HepG2 (cell line): ENCODE results near the gene AHCY. TPM values are rescaled to one million over a fixed set of nuclear protein-coding genes. Genes with fewer than 3 reads are reported as not detected.

Experiments
- ATAC-seq: fragments of 200-7000 bp; cut with Tn5 transposase; 3 replicates; pipeline ENCODE4 v1.9.1; 2020; ENCODE audit warnings: mild to moderate bottlenecking, moderate library complexity
- BruUV-seq: library from RNA; stranded (reverse); fragments of 400-500 nt; replicated peaks from 2 replicates; lab custom pipeline; 2021; lab: Mats Ljungman, UMichigan
- CTCF ChIA-PET: fragments of 300-600 bp; formaldehyde crosslinking; extraction: SDS; loops from one replicate; lab custom pipeline; 2021; ENCODE audit warnings: low total read pairs, inconsistent platforms, low intra/inter-chr PET ratio; lab: Yijun Ruan, JAX
- POLR2A ChIA-PET: fragments of 350-600 bp; sonication (Branson Sonifier 250); formaldehyde crosslinking; loops from one replicate; lab custom pipeline; 2020; ENCODE audit warnings: antibody characterized with exemption, inconsistent platforms; lab: Yijun Ruan, JAX
- DNase-seq: peaks from one replicate; pipeline ENCODE4 v3.0.0-alpha.2; 2015; ENCODE audit warnings: low spot score
- FAIRE-seq: peaks from 3 replicates; lab custom pipeline; 2011; peaks lifted over from hg19 to GRCh38; lab: Jason Lieb, UNC
- H2AFZ ChIP-seq: one replicate; pipeline ENCODE4 v1.6.1; 2011; ENCODE audit warnings: low read length, inconsistent platforms
- H3K27ac ChIP-seq: fragments of 300-600 bp; 3 replicates; pipeline ENCODE4 v1.8.0; 2011; ENCODE audit warnings: mixed run types, mild to moderate bottlenecking, mixed read lengths, low read length, inconsistent platforms; ENCODE audit not compliant: insufficient read depth; ENCODE audit errors: extremely low read length
- H3K27me3 ChIP-seq, 2 experiments: fragments of 200-600 bp in 1 of 2; 2 replicates in 1 of 2; 3 replicates in 1 of 2; pipeline versions ENCODE4 v1.6.0 to v1.8.0; 2011; ENCODE audit warnings: low read length in 2 of 2, mild to moderate bottlenecking in 2 of 2, moderate library complexity in 2 of 2, inconsistent platforms in 1 of 2; ENCODE audit not compliant: insufficient read depth in 2 of 2, control insufficient read depth in 1 of 2
- H3K36me3 ChIP-seq, 2 experiments: fragments of 200-600 bp in 1 of 2; replicated peaks in 1 of 2; 2 replicates in 1 of 2; 3 replicates in 1 of 2; pipeline versions ENCODE4 v1.5.1 to v1.8.0; 2011; ENCODE audit warnings: low read length in 2 of 2, inconsistent platforms in 1 of 2; ENCODE audit not compliant: insufficient read depth in 2 of 2, control insufficient read depth in 1 of 2
- H3K4me1 ChIP-seq: 2 replicates; pipeline ENCODE4 v1.5.1; 2012; ENCODE audit warnings: low read length, inconsistent platforms; ENCODE audit not compliant: insufficient read depth
- H3K4me2 ChIP-seq: 2 replicates; pipeline ENCODE4 v1.6.0; 2011; ENCODE audit warnings: low read depth, low read length, inconsistent platforms
- H3K4me3 ChIP-seq, 3 experiments: fragments of 200-600 bp in 1 of 3; sonication (generic), shearing (Covaris generic) in 1 of 3; replicated peaks in 1 of 3; 2 replicates each; pipeline ENCODE4 v1.5.1; 2011 to 2016; ENCODE audit warnings: low read length in 3 of 3, inconsistent platforms in 2 of 3, low read depth in 2 of 3, mild to moderate bottlenecking in 2 of 3, control low read depth in 1 of 3, mixed read lengths in 1 of 3; ENCODE audit not compliant: insufficient read depth in 1 of 3
- H3K79me2 ChIP-seq: one replicate; pipeline ENCODE4 v1.6.1; 2011; ENCODE audit warnings: low read length, inconsistent platforms; ENCODE audit not compliant: insufficient read depth
- H3K9ac ChIP-seq: 2 replicates; pipeline ENCODE4 v1.6.0; 2011; ENCODE audit warnings: mild to moderate bottlenecking, low read depth, low read length, inconsistent platforms; ENCODE audit not compliant: insufficient read depth
- H3K9me3 ChIP-seq: 2 replicates; pipeline ENCODE4 v1.5.1; 2012; ENCODE audit warnings: mild to moderate bottlenecking, low read length
- H4K20me1 ChIP-seq: 2 replicates; pipeline ENCODE4 v1.6.0; 2011; ENCODE audit warnings: inconsistent platforms, mild to moderate bottlenecking, low read length, moderate library complexity; ENCODE audit not compliant: insufficient read depth
- ESRRA ChIP-seq: sonication (generic); formaldehyde crosslinking; IDR thresholded peaks from 2 replicates; pipeline ENCODE4 v1.5.1; 2020; ENCODE audit warnings: mild to moderate bottlenecking, low read depth, missing genetic modification reagents
- HNRNPLL ChIP-seq: fragments of 200-400 bp; formaldehyde crosslinking; IDR thresholded peaks from 2 replicates; pipeline ENCODE4 v1.6.1; 2017; ENCODE audit warnings: mild to moderate bottlenecking, low read depth, low read length; ENCODE audit not compliant: poor library complexity, severe bottlenecking
- JUNB ChIP-seq: sonication (generic); formaldehyde crosslinking; IDR thresholded peaks from 2 replicates; pipeline ENCODE4 v1.8.0; 2022; ENCODE audit warnings: missing genetic modification reagents, mild to moderate bottlenecking, borderline replicate concordance
- MED1 ChIP-seq: sonication (generic); formaldehyde crosslinking; IDR thresholded peaks from 2 replicates; pipeline ENCODE4 v1.4.0; 2020; ENCODE audit warnings: missing genetic modification reagents
- RBFOX2 ChIP-seq: fragments of 200-400 bp; formaldehyde crosslinking; IDR thresholded peaks from 2 replicates; pipeline ENCODE4 v1.6.1; 2017; ENCODE audit warnings: low read depth, mild to moderate bottlenecking, low read length
- TGIF2 ChIP-seq: IDR thresholded peaks from 2 replicates; pipeline ENCODE4 v1.6.1; 2016; ENCODE audit warnings: control low read depth, missing compliant biosample characterization
- ZNF235 ChIP-seq: sonication (generic); formaldehyde crosslinking; IDR thresholded peaks from 2 replicates; pipeline ENCODE4 v1.8.1; 2023; ENCODE audit warnings: mild to moderate bottlenecking, missing genetic modification reagents, borderline replicate concordance
- ZNF792 ChIP-seq: IDR thresholded peaks from 2 replicates; pipeline ENCODE4 v1.6.1; 2016
- ZZZ3 ChIP-seq: sonication (generic); formaldehyde crosslinking; IDR thresholded peaks from 2 replicates; pipeline ENCODE4 v1.4.0; 2020; ENCODE audit warnings: missing genetic modification reagents, mild to moderate bottlenecking, borderline replicate concordance
- WGBS: methylation state at CpG from one replicate; pipeline ENCODE4 v1.1.6; 2017; ENCODE audit warnings: low lambda C conversion rate; 5-methylcytosine and 5-hydroxymethylcytosine counted together
- in situ Hi-C: cut with HindIII; loops from 2 replicates; pipeline ENCODE4 v1.10.0; 2017; ENCODE audit warnings: low pct_unique_long_range_greater_than_20kb; ENCODE audit not compliant: extremely low pct_ligation_motif_present
- intact Hi-C: fragments of 100-400 bp; cut with micrococcal nuclease; formaldehyde crosslinking; loops from one replicate; pipeline ENCODE4 v1.10.0; 2022; ENCODE audit not compliant: unreplicated experiment
- polyA plus RNA-seq, 8 experiments: library from polyadenylated mRNA; depleted of rRNA in 3 of 8; stranded (reverse) in 7 of 8; unstranded in 1 of 8; fragments of >200 nt; fragmentation: Illumina TruSeq in 4 of 8; extraction: Trizol in 4 of 8; gene quantifications; 2 replicates each; pipeline versions ENCODE4 v1.2.1 to v1.2.3, GENCODE V29; 2011 to 2016; ENCODE audit warnings: low read depth in 4 of 8, missing spikeins in 1 of 8, mixed read lengths in 1 of 8; ENCODE audit not compliant: insufficient read depth in 1 of 8
- total RNA-seq, 5 experiments: library from RNA; depleted of rRNA; stranded (reverse); fragments of >200 nt; fragmentation: Illumina TruSeq; extraction: Trizol; gene quantifications; 2 replicates each; pipeline ENCODE4 v1.2.3, GENCODE V29; 2016; ENCODE audit warnings: low read depth in 1 of 5
- TF ChIP-seq, protein P1 (sequence below): sonication (generic); formaldehyde crosslinking; IDR thresholded peaks from 2 replicates; pipeline ENCODE4 v1.5.1; 2020; ENCODE audit warnings: mild to moderate bottlenecking, missing genetic modification reagents, moderate library complexity
- TF ChIP-seq, protein P2 (sequence below): sonication (generic); formaldehyde crosslinking; IDR thresholded peaks from 2 replicates; pipeline ENCODE4 v1.4.0; 2020; ENCODE audit warnings: mild to moderate bottlenecking, missing genetic modification reagents, borderline replicate concordance
- TF ChIP-seq, protein P3 (sequence below): sonication (generic); formaldehyde crosslinking; IDR thresholded peaks from 2 replicates; pipeline ENCODE4 v1.4.0; 2020; ENCODE audit warnings: missing genetic modification reagents

AHCY gene
- total and polyA plus RNA-seq, 2 of the 13 experiments (the other 11 are each of a cell fraction or from before 2014, with no cell fraction given), result 407 to 419 TPM

DNA sequence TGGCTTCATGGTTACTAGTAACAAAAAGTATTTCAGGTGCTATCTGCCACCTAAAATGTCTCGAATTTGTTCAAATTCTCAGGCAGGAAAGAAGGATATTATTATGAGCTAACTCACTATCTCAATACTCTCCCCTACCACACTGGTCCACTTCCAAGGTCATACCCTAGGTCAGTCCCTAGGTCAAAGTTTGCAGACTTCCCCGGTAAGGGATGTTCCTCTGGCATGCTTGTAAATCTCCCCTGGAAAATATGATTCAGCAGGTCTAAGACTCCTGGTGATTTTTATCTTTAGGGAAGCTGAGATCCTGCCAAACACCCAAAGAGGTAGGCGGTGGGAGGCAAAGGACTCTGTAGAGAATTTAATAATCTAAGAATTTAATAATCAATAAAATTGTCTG, 6.7 kb downstream of the AHCY start (continued):
- TF ChIP-seq JUNB (CRISPR knock-in tag) (no peak), ESRRA (CRISPR knock-in tag) (peak; percentile 60; the same call in 1 of the 2 replicates), ZNF792 (CRISPR knock-in tag) (peak; percentile 95), ZNF235 (CRISPR knock-in tag) (no peak)

DNA sequence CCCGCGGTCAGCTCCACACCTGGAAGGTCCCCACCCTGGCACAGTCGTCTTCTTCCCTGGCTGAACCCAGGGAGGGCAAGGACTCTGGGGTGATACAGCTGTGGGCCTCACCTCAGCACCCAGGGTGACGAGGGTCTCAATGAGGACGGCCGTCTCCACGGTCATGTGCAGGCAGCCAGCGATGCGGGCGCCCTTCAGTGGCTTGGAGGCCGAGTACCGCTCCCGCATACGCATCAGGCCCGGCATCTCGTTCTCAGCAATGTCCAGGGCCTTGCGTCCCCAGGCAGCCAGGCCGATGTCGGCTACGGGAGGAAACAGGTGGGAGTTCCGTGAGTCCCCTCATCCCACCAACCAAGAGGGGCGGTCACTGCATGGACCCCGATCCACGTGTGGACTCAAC, 7.9 kb downstream of the AHCY start:
- H3K9me3 ChIP-seq, result no peaks in the 10 kb centered on the region
- ChIA-PET POLR2A (no interaction called here), CTCF (no interaction called here)
- no peak overlapping the region for H3K27ac ChIP-seq
- WGBS, result 97% methylated on average over 24 of the region's 24 CpGs
- no peaks in the 10 kb centered on the region for H3K27me3 ChIP-seq
- no TSS peak for BruUV-seq
- H4K20me1 ChIP-seq, result peaks cover 49% of the 10 kb centered on the region
- H3K4me2 ChIP-seq, result no peak overlapping the region
- in situ Hi-C loops (no loop called here), intact Hi-C loops (no loop called here)
- H3K4me3 ChIP-seq, result no peak overlapping the region
- H3K9ac ChIP-seq, result no peak overlapping the region
- H3K79me2 ChIP-seq, result peaks cover 50% of the 10 kb centered on the region
- peaks cover 53 to 70% of the 10 kb centered on the region in 2 experiments for H3K36me3 ChIP-seq
- peaks cover 34% of the 10 kb centered on the region for H3K4me1 ChIP-seq
- no peak for FAIRE-seq
- no peak for ATAC-seq
- H2AFZ ChIP-seq, result no peak overlapping the region
- DNase-seq, result no peak
- TF ChIP-seq, protein P1, sequence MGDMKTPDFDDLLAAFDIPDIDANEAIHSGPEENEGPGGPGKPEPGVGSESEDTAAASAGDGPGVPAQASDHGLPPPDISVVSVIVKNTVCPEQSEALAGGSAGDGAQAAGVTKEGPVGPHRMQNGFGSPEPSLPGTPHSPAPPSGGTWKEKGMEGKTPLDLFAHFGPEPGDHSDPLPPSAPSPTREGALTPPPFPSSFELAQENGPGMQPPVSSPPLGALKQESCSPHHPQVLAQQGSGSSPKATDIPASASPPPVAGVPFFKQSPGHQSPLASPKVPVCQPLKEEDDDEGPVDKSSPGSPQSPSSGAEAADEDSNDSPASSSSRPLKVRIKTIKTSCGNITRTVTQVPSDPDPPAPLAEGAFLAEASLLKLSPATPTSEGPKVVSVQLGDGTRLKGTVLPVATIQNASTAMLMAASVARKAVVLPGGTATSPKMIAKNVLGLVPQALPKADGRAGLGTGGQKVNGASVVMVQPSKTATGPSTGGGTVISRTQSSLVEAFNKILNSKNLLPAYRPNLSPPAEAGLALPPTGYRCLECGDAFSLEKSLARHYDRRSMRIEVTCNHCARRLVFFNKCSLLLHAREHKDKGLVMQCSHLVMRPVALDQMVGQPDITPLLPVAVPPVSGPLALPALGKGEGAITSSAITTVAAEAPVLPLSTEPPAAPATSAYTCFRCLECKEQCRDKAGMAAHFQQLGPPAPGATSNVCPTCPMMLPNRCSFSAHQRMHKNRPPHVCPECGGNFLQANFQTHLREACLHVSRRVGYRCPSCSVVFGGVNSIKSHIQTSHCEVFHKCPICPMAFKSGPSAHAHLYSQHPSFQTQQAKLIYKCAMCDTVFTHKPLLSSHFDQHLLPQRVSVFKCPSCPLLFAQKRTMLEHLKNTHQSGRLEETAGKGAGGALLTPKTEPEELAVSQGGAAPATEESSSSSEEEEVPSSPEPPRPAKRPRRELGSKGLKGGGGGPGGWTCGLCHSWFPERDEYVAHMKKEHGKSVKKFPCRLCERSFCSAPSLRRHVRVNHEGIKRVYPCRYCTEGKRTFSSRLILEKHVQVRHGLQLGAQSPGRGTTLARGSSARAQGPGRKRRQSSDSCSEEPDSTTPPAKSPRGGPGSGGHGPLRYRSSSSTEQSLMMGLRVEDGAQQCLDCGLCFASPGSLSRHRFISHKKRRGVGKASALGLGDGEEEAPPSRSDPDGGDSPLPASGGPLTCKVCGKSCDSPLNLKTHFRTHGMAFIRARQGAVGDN (CRISPR knock-in tag), result peak; percentile 13; the same call in 1 of the 2 replicates
- TF ChIP-seq ZZZ3 (no peak), TGIF2 (CRISPR knock-in tag) (no peak), RBFOX2 (peak; percentile 51; the same call in 1 of the 2 replicates), MED1 (CRISPR knock-in tag) (no peak), HNRNPLL (peak; percentile 25)
- TF ChIP-seq, protein P2, sequence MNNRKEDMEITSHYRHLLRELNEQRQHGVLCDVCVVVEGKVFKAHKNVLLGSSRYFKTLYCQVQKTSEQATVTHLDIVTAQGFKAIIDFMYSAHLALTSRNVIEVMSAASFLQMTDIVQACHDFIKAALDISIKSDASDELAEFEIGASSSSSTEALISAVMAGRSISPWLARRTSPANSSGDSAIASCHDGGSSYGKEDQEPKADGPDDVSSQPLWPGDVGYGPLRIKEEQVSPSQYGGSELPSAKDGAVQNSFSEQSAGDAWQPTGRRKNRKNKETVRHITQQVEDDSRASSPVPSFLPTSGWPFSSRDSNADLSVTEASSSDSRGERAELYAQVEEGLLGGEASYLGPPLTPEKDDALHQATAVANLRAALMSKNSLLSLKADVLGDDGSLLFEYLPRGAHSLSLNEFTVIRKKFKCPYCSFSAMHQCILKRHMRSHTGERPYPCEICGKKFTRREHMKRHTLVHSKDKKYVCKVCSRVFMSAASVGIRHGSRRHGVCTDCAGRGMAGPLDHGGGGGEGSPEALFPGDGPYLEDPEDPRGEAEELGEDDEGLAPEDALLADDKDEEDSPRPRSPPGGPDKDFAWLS, result no peak
- TF ChIP-seq, protein P3, sequence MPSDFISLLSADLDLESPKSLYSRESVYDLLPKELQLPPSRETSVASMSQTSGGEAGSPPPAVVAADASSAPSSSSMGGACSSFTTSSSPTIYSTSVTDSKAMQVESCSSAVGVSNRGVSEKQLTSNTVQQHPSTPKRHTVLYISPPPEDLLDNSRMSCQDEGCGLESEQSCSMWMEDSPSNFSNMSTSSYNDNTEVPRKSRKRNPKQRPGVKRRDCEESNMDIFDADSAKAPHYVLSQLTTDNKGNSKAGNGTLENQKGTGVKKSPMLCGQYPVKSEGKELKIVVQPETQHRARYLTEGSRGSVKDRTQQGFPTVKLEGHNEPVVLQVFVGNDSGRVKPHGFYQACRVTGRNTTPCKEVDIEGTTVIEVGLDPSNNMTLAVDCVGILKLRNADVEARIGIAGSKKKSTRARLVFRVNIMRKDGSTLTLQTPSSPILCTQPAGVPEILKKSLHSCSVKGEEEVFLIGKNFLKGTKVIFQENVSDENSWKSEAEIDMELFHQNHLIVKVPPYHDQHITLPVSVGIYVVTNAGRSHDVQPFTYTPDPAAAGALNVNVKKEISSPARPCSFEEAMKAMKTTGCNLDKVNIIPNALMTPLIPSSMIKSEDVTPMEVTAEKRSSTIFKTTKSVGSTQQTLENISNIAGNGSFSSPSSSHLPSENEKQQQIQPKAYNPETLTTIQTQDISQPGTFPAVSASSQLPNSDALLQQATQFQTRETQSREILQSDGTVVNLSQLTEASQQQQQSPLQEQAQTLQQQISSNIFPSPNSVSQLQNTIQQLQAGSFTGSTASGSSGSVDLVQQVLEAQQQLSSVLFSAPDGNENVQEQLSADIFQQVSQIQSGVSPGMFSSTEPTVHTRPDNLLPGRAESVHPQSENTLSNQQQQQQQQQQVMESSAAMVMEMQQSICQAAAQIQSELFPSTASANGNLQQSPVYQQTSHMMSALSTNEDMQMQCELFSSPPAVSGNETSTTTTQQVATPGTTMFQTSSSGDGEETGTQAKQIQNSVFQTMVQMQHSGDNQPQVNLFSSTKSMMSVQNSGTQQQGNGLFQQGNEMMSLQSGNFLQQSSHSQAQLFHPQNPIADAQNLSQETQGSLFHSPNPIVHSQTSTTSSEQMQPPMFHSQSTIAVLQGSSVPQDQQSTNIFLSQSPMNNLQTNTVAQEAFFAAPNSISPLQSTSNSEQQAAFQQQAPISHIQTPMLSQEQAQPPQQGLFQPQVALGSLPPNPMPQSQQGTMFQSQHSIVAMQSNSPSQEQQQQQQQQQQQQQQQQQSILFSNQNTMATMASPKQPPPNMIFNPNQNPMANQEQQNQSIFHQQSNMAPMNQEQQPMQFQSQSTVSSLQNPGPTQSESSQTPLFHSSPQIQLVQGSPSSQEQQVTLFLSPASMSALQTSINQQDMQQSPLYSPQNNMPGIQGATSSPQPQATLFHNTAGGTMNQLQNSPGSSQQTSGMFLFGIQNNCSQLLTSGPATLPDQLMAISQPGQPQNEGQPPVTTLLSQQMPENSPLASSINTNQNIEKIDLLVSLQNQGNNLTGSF, result 0 out of 2 replicates have a peak, but pooled peaks have one; percentile 31
